Measurements from ENCODE around the gene SOWAHD. TPM values are rescaled to one million over a fixed set of nuclear protein-coding genes. Genes with fewer than 3 reads are reported as not detected.

SOWAHD gene, protein sequence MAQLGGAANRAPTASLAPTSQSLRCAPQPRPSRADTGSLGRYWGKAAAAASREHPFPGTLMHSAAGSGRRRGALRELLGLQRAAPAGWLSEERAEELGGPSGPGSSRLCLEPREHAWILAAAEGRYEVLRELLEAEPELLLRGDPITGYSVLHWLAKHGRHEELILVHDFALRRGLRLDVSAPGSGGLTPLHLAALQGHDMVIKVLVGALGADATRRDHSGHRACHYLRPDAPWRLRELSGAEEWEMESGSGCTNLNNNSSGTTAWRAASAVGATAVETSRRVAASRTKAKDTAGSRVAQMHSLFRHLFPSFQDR
- total RNA-seq (2022; extraction: Qiagen RNA extraction; ENCODE audit: low read depth) = 0.08 to 0.24 TPM in 2 of 5 replicates, not detected in the others

DNA sequence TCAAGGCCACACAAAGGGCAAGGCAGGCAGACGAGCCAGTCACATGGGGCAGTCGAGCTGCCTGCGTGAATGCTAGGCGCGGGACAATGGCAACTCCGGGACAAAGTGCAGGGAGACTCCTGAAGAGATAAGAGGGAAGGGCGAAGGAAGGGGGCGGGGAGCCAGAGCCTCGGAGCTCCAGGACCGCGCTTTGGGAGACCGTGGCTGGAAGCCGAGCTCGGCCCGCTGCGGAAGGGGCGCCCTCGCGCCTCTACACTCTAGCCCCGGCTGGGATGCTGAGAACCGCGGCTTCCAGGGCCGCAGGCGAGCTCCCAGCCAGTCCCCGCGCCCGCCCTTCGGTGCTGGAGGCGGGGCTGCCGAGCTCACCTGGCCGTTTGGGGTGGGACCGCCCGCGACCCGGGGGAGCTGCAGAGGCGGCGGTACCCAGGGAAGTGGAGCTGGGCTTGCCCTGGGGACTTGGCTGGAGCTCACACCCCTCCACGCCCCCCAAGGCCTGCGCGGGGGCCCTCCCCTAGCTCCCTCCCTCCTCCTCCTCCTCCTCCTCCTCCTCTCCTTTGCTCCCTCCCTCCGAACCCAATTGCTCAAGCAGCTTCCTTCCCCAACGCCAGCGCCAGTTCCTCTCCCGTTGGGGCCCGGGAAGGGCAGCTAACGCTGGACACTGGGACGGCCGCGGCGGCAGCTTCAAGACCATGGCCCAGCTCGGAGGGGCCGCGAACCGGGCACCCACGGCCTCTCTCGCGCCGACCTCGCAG lies at the start of gene SOWAHD:
TSS of gene SOWAHD (plus strand) at position 610 of the 752 bp plus-strand sequence. CDS start at position 690, 80 bp downstream.

DNA sequence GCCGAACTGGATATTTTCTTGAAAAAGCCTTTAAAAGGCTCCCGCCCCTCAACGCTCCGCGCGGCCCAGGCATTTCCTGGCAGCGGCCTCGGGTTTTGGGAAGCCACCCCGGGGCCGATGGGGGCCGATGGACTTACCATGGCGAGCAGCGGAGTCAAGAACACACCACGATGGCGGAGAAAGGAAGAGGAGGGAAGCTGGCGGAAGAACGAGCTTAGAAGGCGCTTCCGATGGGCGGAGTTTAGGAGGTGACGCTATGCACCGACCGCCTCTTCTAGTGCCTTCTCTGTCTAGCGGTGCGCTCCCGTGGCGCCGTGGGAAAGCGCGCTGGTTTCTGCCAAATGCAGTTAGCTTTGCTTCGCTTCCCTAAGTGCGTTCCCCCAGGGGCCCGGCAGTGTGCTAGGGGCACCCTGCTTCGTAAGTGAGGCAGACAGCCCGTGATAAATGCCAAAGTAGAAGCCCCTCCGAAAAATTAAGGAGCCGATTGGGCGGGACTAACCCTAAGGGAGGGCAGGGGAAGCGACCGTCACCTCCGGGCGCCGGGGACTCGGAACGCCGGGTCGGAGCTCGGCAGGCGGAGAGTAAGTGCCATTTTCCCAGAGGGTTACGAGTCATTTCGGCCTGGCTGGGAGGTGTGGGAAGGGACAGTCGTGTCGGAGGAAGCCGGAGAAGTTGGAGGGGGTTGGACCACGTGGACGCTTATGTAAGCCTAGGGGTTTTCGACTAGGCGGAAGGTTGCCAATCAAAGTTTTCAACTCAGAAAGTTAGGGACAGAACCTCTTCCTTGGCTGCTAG lies 33.2 kb downstream of the SOWAHD start, which contains the start of gene RPL39:
TSS of gene RPL39 (minus strand) at position 194 of the 795 bp plus-strand sequence. CDS start at position 140, 54 bp downstream.

Other genes with a start within 250 kb of the SOWAHD start
- 31.3 to 39.4 TPM (median 32.4 TPM) in 5 replicates for gene STEEP1, start 193.2 kb upstream of the SOWAHD start, total RNA-seq (2022; extraction: Qiagen RNA extraction; ENCODE audit: low read depth)
- gene UBE2A, start 184.0 kb upstream of the SOWAHD start, total RNA-seq (2022; extraction: Qiagen RNA extraction; ENCODE audit: low read depth) = 140 to 152 TPM (median 142 TPM) in 5 replicates
- gene NKRF, start 152.2 kb upstream of the SOWAHD start, total RNA-seq (2022; extraction: Qiagen RNA extraction; ENCODE audit: low read depth) = 17.2 to 18.9 TPM (median 18.1 TPM) in 5 replicates
- gene SEPTIN6, start 65.4 kb upstream of the SOWAHD start, total RNA-seq (2022; extraction: Qiagen RNA extraction; ENCODE audit: low read depth) = 9.6 to 11.2 TPM (median 10.4 TPM) in 5 replicates
- 3,520 to 5,439 TPM (median 3,637 TPM) in 5 replicates for gene RPL39, start 33.0 kb downstream of the SOWAHD start, total RNA-seq (2022; extraction: Qiagen RNA extraction; ENCODE audit: low read depth)
- 17.4 to 21.2 TPM (median 18.6 TPM) in 5 replicates for gene UPF3B, start 94.4 kb downstream of the SOWAHD start, total RNA-seq (2022; extraction: Qiagen RNA extraction; ENCODE audit: low read depth)
- gene RNF113A, start 113.1 kb downstream of the SOWAHD start, total RNA-seq (2022; extraction: Qiagen RNA extraction; ENCODE audit: low read depth) = 28.1 to 30.7 TPM (median 29.6 TPM) in 5 replicates
- 240 to 317 TPM (median 250 TPM) in 5 replicates for gene NDUFA1, start 113.2 kb downstream of the SOWAHD start, total RNA-seq (2022; extraction: Qiagen RNA extraction; ENCODE audit: low read depth)
- gene AKAP14, start 137.3 kb downstream of the SOWAHD start, total RNA-seq (2022; extraction: Qiagen RNA extraction; ENCODE audit: low read depth) = not detected in 5 replicates
- 6.7 to 7.7 TPM (median 7.3 TPM) in 5 replicates for gene NKAP, start 185.2 kb downstream of the SOWAHD start, total RNA-seq (2022; extraction: Qiagen RNA extraction; ENCODE audit: low read depth)